DND-41 (cell line): ENCODE data around the gene YLPM1.

Source experiments
- CTCF ChIP-seq: IDR thresholded peaks from 2 replicates; pipeline ENCODE4 v1.5.1; 2012; ENCODE audit warnings: borderline replicate concordance, low read length, moderate library complexity, mild to moderate bottlenecking; ENCODE audit not compliant: poor library complexity, severe bottlenecking; ENCODE audit errors: extremely low read depth
- EZH2 ChIP-seq: IDR thresholded peaks from 3 replicates; pipeline ENCODE4 v1.6.1; 2012; ENCODE audit warnings: borderline replicate concordance, low read depth, mild to moderate bottlenecking, moderate library complexity, low read length, inconsistent platforms; ENCODE audit not compliant: severe bottlenecking

DNA sequence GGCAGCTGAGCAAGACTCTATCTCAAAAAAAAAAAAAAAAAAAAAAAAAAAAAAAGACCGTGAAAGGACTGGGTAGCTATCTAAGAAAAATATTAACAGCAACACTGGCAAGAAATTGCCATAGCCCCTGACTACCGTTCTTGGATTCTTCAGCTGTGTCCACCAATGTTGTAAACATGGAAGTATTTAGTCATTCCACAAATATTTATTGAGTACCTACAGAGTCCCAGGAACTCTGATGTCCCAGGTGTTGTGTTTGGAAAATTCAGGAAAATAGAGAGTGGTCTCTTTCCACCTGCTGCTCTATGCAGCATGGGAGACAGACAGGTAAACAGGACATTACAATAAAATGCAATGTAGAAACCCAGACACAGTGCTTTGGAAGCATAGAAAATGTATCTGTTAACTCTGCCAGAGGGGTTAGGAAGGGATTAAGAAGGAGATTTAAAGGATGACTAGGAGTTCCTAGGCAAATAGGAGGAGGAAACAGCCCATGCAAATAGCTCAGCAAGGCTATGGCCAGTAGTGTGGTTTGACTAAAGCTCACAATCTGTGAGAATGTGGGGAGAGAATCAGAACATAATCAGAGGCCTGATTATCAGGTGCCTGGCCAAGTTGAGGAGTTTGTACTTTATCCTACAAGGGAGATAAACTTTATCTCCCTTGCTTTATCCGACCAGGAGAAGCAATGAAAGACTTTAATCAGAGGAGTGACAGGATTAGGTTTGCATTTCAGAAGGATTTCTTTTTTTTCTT, 116.5 kb downstream of the YLPM1 start:
- TF ChIP-seq CTCF, result no peak
- TF ChIP-seq EZH2, result no peak
